Motor neuron (in vitro differentiated cells): ENCODE data around the gene KIR3DL2. TPM values are rescaled to one million over a fixed set of nuclear protein-coding genes. Genes with fewer than 3 reads are reported as not detected.
"Not testable (repeated sequence)": the region's sequence is repeated elsewhere in the genome, so short reads cannot be mapped to it uniquely, and the experiment has no call there.

Experiments
- ATAC-seq, 8 experiments: fragments of 200-7000 bp; cut with Tn5 transposase; replicated peaks in 6 of 8; 2 replicates each; pipeline ENCODE4 v1.8.0; 2021; ENCODE audit warnings: mild to moderate bottlenecking in 8 of 8, moderate library complexity in 8 of 8
- H3K27ac ChIP-seq, 2 donors: fragments of 250-450 bp; sonication (Bioruptor Pico); 2 replicates each; pipeline ENCODE4 v1.9.0; 2021; ENCODE audit warnings: antibody characterized with exemption in 2 of 2, mild to moderate bottlenecking in 2 of 2, moderate library complexity in 1 of 2
- H3K4me1 ChIP-seq, 2 donors: fragments of 250-450 bp; sonication (Bioruptor Pico); replicated peaks in 1 of 2; 2 replicates each; pipeline ENCODE4 v1.6.1; 2021; ENCODE audit warnings: antibody characterized with exemption in 2 of 2, mild to moderate bottlenecking in 2 of 2, moderate library complexity in 1 of 2
- H3K4me3 ChIP-seq, 5 donors: fragments of 250-450 bp; sonication (Bioruptor Pico); 2 replicates each; pipeline ENCODE4 v1.9.0; 2021; ENCODE audit warnings: antibody characterized with exemption in 5 of 5, mild to moderate bottlenecking in 5 of 5, moderate library complexity in 4 of 5
- WGBS, 10 experiments: fragments of 450-650 bp; shearing (Covaris generic); methylation state at CpG; one replicate each; pipeline ENCODE4 v1.0.0; 2022; 5-methylcytosine and 5-hydroxymethylcytosine counted together
- in situ Hi-C, 9 experiments: fragments of 400-800 bp; cut with MboI; loops; one replicate each; pipeline ENCODE4 v1.15.0; 2021; ENCODE audit warnings: low sequenced_read_pairs in 9 of 9, low pct_unique_long_range_greater_than_20kb in 2 of 9; ENCODE audit not compliant: unreplicated experiment in 9 of 9
- total RNA-seq, 8 experiments: library from RNA; unstranded; fragments of 300-600 nt; gene quantifications; 2 replicates each; pipeline versions ENCODE4 v1.2.3 to v1.2.4, GENCODE V29; 2022

KIR3DL2 gene
- total RNA-seq, 8 experiments from 2014 or later, result 0.17 to 0.43 (median 0.25) TPM; not detected in 5

GRCh38 chr19:54832496-54832895, 17.7 kb upstream of the KIR3DL2 start, which contains the start of gene KIR2DS4:
KIR2DS4 (plus strand) TSS chr19:54832676.
- H3K4me3 ChIP-seq, H3K27ac ChIP-seq, ATAC-seq, in situ Hi-C loops, H3K4me1 ChIP-seq: not testable (repeated sequence)
- whole genome bisulfite sequencing, 10 experiments, result 33 to 100% (median 95%) methylated on average over 1 to 3 of the region's 14 CpGs; no CpG with 5 or more reads in 6 of the 10 experiments

GRCh38 chr19:54835126-54835525, 15.1 kb upstream of the KIR3DL2 start:
- WGBS, 10 experiments, result 40 to 42% methylated on average over 1 to 2 of the region's 5 CpGs; no CpG with 5 or more reads in 8 of the 10 experiments
- H3K27ac ChIP-seq, ATAC-seq, H3K4me1 ChIP-seq, in situ Hi-C loops, H3K4me3 ChIP-seq: not testable (repeated sequence)

GRCh38 chr19:54837522-54837921, 12.7 kb upstream of the KIR3DL2 start:
- H3K4me3 ChIP-seq, in situ Hi-C loops, H3K27ac ChIP-seq, ATAC-seq, H3K4me1 ChIP-seq: not testable (repeated sequence)
- WGBS, 10 experiments, result 0 to 33% (median 0%) methylated on average over 1 to 2 of the region's 2 CpGs; no CpG with 5 or more reads in 5 of the 10 experiments

GRCh38 chr19:54843171-54843570, 7.1 kb upstream of the KIR3DL2 start:
- H3K4me3 ChIP-seq, in situ Hi-C loops, ATAC-seq, H3K4me1 ChIP-seq, H3K27ac ChIP-seq: not testable (repeated sequence)
- 0 to 53% (median 21%) methylated on average over 2 to 6 of the region's 8 CpGs; no CpG with 5 or more reads in 5 of the 10 experiments for WGBS, 10 experiments

GRCh38 chr19:54850930-54851329, 687 bp downstream of the KIR3DL2 start:
- Histone ChIP-seq H3K4me3 (no peak overlapping the region), H3K27ac (no peak overlapping the region), H3K4me1 (no peaks in the 10 kb centered on the region)
- 0 to 80% methylated on average over 1 of the region's 2 CpGs; no CpG with 5 or more reads in 8 of the 10 experiments for WGBS, 10 experiments
- in situ Hi-C loops, result no loop called here
- ATAC-seq, result no peak

GRCh38 chr19:54851353-54851752, 1.1 kb downstream of the KIR3DL2 start:
- in situ Hi-C loops, result no loop called here
- WGBS, 10 experiments, result 18 to 70% (median 53%) methylated on average over 2 to 5 of the region's 7 CpGs; no CpG with 5 or more reads in 5 of the 10 experiments
- H3K4me1 ChIP-seq, result no peaks in the 10 kb centered on the region
- no peak overlapping the region for H3K4me3 ChIP-seq
- H3K27ac ChIP-seq, result no peak overlapping the region
- ATAC-seq, result no peak

- H3K4me3 ChIP-seq, H3K27ac ChIP-seq, in situ Hi-C loops, ATAC-seq, H3K4me1 ChIP-seq: not testable (repeated sequence)
- WGBS, 10 experiments, result 0 to 38% (median 14%) methylated on average over 1 of the region's 1 CpG; no CpG with 5 or more reads in 3 of the 10 experiments
Observed at GRCh38 chr19:54855241-54855640, 5.0 kb downstream of the KIR3DL2 start.

- ATAC-seq, H3K27ac ChIP-seq, in situ Hi-C loops, H3K4me3 ChIP-seq, H3K4me1 ChIP-seq: not testable (repeated sequence)
- 20 to 33% methylated on average over 1 of the region's 3 CpGs; no CpG with 5 or more reads in 8 of the 10 experiments for WGBS, 10 experiments
Observed at GRCh38 chr19:54858476-54858875, 8.2 kb downstream of the KIR3DL2 start.

GRCh38 chr19:54859421-54859820, 9.2 kb downstream of the KIR3DL2 start:
- ATAC-seq, in situ Hi-C loops, H3K4me3 ChIP-seq, H3K27ac ChIP-seq, H3K4me1 ChIP-seq: not testable (repeated sequence)
- 0 to 80% (median 32%) methylated on average over 1 to 4 of the region's 7 CpGs; no CpG with 5 or more reads in 4 of the 10 experiments for WGBS, 10 experiments

GRCh38 chr19:54863459-54863858, 13.2 kb downstream of the KIR3DL2 start:
- no CpG with 5 or more reads among the region's 3 CpGs for WGBS, 10 experiments
- in situ Hi-C loops, H3K4me3 ChIP-seq, ATAC-seq, H3K27ac ChIP-seq, H3K4me1 ChIP-seq: not testable (repeated sequence)

- no peak overlapping the region for H3K4me3 ChIP-seq
- no peaks in the 10 kb centered on the region for H3K4me1 ChIP-seq
- no peak for ATAC-seq
- H3K27ac ChIP-seq, result no peak overlapping the region
- 0 to 60% (median 36%) methylated on average over 1 to 3 of the region's 3 CpGs; no CpG with 5 or more reads in 3 of the 10 experiments for WGBS, 10 experiments
- in situ Hi-C loops, result no loop called here
Observed at GRCh38 chr19:54871696-54872095, 21.5 kb downstream of the KIR3DL2 start.

- H3K4me1 ChIP-seq, result no peaks in the 10 kb centered on the region
- no peak within 1 kb of the TSS for H3K4me3 ChIP-seq
- ATAC-seq, result no peak
- 10 to 80% (median 38%) methylated on average over 1 to 8 of the region's 8 CpGs; no CpG with 5 or more reads in 2 of the 10 experiments for WGBS, 10 experiments
- H3K27ac ChIP-seq, result no peak within 1 kb of the TSS
- in situ Hi-C loops, result no loop called here
Observed at GRCh38 chr19:54873990-54874389, 23.7 kb downstream of the KIR3DL2 start, which contains the start of gene FCAR. FCAR (plus strand) TSS chr19:54874235; CDS start chr19:54874290, 55 bp downstream.

- ATAC-seq, result no peak
- Histone ChIP-seq H3K4me1 (no peaks in the 10 kb centered on the region), H3K4me3 (no peak overlapping the region), H3K27ac (no peak overlapping the region)
- 0 to 86% (median 17%) methylated on average over 1 to 2 of the region's 2 CpGs; no CpG with 5 or more reads in 1 of the 10 experiments for WGBS, 10 experiments
- in situ Hi-C loops, result no loop called here
Observed at GRCh38 chr19:54875506-54875905, 25.3 kb downstream of the KIR3DL2 start.

- H3K4me1 ChIP-seq, result no peaks in the 10 kb centered on the region
- no peak for ATAC-seq
- no peak overlapping the region for H3K4me3 ChIP-seq
- no peak overlapping the region for H3K27ac ChIP-seq
- in situ Hi-C loops, result no loop called here
- WGBS, 10 experiments, result 0 to 39% (median 23%) methylated on average over 1 to 3 of the region's 3 CpGs; no CpG with 5 or more reads in 1 of the 10 experiments
Observed at GRCh38 chr19:54877471-54877870, 27.2 kb downstream of the KIR3DL2 start.
